ENCODE data around the gene NT5C2. TPM values are rescaled to one million over a fixed set of nuclear protein-coding genes. Genes with fewer than 3 reads are reported as not detected.

NT5C2 gene
- total and polyA plus RNA-seq, 2 of the 8 experiments (the other 6 are each of a cell fraction or from before 2014, with no cell fraction given): 35.2 to 106 TPM

DNA sequence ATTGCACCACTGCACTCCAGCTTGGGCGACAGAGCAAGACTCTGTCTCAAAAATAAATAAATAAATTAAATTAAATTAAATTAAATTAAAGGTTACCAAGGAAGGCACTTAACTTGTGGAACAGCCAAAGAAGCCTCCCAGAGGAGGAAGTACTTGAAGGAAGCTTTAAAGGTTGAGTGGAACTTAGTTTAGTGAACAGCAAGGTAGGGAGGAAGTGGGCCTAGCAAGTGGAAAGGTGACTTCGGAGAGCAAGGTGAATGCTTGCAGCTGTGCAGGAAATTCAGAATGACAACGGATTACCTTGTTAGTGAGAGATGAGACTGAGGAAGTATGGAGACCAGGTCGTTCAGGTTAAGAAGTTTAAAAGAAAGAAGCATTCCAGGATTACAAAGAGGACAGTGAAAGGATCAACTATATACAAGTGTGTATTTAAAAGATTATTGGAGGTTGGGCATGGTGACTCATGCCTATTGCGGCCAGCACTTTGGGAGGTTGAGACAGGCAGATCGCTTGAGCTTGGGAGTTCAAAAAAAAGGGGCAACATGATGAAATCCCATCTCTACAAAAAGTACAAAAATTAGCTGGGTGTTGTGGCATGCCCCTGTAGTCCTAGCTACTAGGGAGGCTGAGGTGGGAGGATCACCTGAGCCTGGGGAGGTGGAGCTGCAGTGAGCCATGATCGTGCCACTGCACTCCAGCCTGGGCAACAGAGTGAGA lies 39.9 kb upstream of the NT5C2 start:
- Histone ChIP-seq H4K5ac (ENCODE audit: insufficient read length, low read depth, low read length) (no peak overlapping the region), H3K4me1 (replicated peaks in 1 of 4; ENCODE audit: control insufficient read depth in 3 of 4, insufficient read depth in 4 of 4, low read length in 3 of 4) (peaks cover 0 to 18% (median 2%) of the 10 kb centered on the region in 4 experiments; a peak in 3 of 7 replicates), H4K91ac (replicated peaks; ENCODE audit: insufficient read length, low read length) (no peak overlapping the region), H3K4me3 (ENCODE audit: extremely low read depth in 1 of 4, insufficient read depth in 2 of 4, low read depth in 3 of 4, low read length in 4 of 4) (no peak overlapping the region), H3K27ac (ENCODE audit: low read depth, low read length) (no peak overlapping the region), H2BK5ac (ENCODE audit: low read depth, low read length) (peak overlapping the region; percentile 76; the same call in 1 of the 2 replicates), H3K36me3 (ENCODE audit: control insufficient read depth in 2 of 4, insufficient read depth in 4 of 4, low read length in 3 of 4) (no peaks in the 10 kb centered on the region), H4K8ac (ENCODE audit: extremely low read depth, insufficient read depth, low read length) (no peak overlapping the region; the same call in 1 of the 2 replicates), H2AFZ (ENCODE audit: low read length) (peak overlapping the region; percentile 63; the same call in 1 of the 2 replicates), H3K4me2 (ENCODE audit: insufficient read depth in 1 of 2, low read depth in 2 of 2, low read length in 2 of 2) (no peak overlapping the region), H3K79me1 (ENCODE audit: low read depth, low read length) (no peaks in the 10 kb centered on the region), H2AK5ac (ENCODE audit: low read depth, low read length) (no peak overlapping the region), H3K9ac (replicated peaks in 1 of 4; ENCODE audit: extremely low read depth in 1 of 4, low read depth in 3 of 4, low read length in 3 of 4) (no peak overlapping the region), H3K79me2 (ENCODE audit: control insufficient read depth in 1 of 2, insufficient read depth in 2 of 2, low read length in 2 of 2) (no peaks in the 10 kb centered on the region), H3K56ac (replicated peaks; ENCODE audit: insufficient read length, low read depth, low read length) (no peak overlapping the region), H3K9me3 (ENCODE audit: insufficient read depth in 2 of 2, low read depth in 1 of 2, low read length in 1 of 2) (no peaks in the 10 kb centered on the region), H2BK12ac (ENCODE audit: low read depth, low read length) (peak overlapping the region; percentile 70), H3K14ac (ENCODE audit: insufficient read length) (no peak overlapping the region), H4K20me1 (replicated peaks in 1 of 2; ENCODE audit: control insufficient read depth in 1 of 2, insufficient read depth in 2 of 2, low read length in 2 of 2) (no peaks in the 10 kb centered on the region), H3K18ac (ENCODE audit: extremely low read depth, low read length) (no peak overlapping the region), H2BK20ac (ENCODE audit: low read length) (peak overlapping the region; percentile 87; the same call in 1 of the 2 replicates), H2BK120ac (replicated peaks; ENCODE audit: low read depth, low read length) (peak overlapping the region; percentile 2), H3K4ac (replicated peaks; ENCODE audit: insufficient read length, low read depth, low read length) (peak overlapping the region; percentile 3), H3K23me2 (ENCODE audit: low read depth, low read length) (no peaks in the 10 kb centered on the region), H2BK15ac (ENCODE audit: low read length) (no peak overlapping the region), H3K23ac (ENCODE audit: insufficient read length) (no peak overlapping the region), H3K27me3 (replicated peaks in 1 of 4; ENCODE audit: control insufficient read depth in 3 of 4, extremely low read depth in 1 of 4, insufficient read depth in 3 of 4, low read length in 3 of 4) (no peaks in the 10 kb centered on the region; a peak in 1 of 7 replicates)
- POLR2A ChIA-PET (ENCODE audit: partially characterized antibody): interaction anchor here (2.3 kb wide), 1 partner anchor 29 kb away, joined by 11 read pairs; no protein-coding TSS in a partner anchor
- 74% methylated on average over 7 of the region's 7 CpGs; no CpG with 5 or more reads in 1 of the 2 experiments for WGBS, 2 experiments (ENCODE audit: extremely low coverage in 1 of 2, insufficient coverage in 1 of 2, insufficient read length in 1 of 2, insufficient replicate concordance in 2 of 2, low coverage in 1 of 2, low lambda C conversion rate in 2 of 2, missing lambda C conversion rate in 1 of 2)
- no peak for FAIRE-seq
- no peak for DNase-seq (ENCODE audit: low read depth in 1 of 2, low spot score in 2 of 2)
- TF ChIP-seq, protein P1, sequence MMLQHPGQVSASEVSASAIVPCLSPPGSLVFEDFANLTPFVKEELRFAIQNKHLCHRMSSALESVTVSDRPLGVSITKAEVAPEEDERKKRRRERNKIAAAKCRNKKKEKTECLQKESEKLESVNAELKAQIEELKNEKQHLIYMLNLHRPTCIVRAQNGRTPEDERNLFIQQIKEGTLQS (IDR thresholded peaks at IDR 0.05; ENCODE audit: insufficient read depth, low read depth, low read length): no peak
- TF ChIP-seq BRCA1 (IDR thresholded peaks at IDR 0.05; ENCODE audit: low read depth, low read length): no peak
- TF ChIP-seq HDAC6 (IDR thresholded peaks at IDR 0.05; ENCODE audit: low read depth, low read length): no peak
- TF ChIP-seq TCF12 (IDR thresholded peaks at IDR 0.05; ENCODE audit: low read depth, low read length): no peak
- TF ChIP-seq NRF1 (IDR thresholded peaks at IDR 0.05; ENCODE audit: low read depth, low read length): no peak
- no peak for TF ChIP-seq JUND (IDR thresholded peaks at IDR 0.05; ENCODE audit: low read length)
- CTCF ChIA-PET (ENCODE audit: partially characterized antibody): no interaction called here
